Cerebellar cortex (tissue), 1 donor: Measurements from ENCODE around the gene THAP5.
A peak's percentile ranks its signal among the peaks of the same experiment; 100 is the strongest.
"Not testable (repeated sequence)": the region's sequence is repeated elsewhere in the genome, so short reads cannot be mapped to it uniquely, and the experiment has no call there.

ENCODE experiments used
- DNase-seq: peaks from one replicate; pipeline ENCODE4 v3.0.0-alpha.2; 2015; ENCODE audit warnings: low spot score

The THAP5 gene

GRCh38 chr7:108584211-108584610 is 14.7 kb upstream of the THAP5 start:
- no peak for DNase-seq

- peak; percentile 65 for DNase-seq
Observed at GRCh38 chr7:108581655-108582491, 12.4 kb upstream of the THAP5 start.

GRCh38 chr7:108580298-108580697 is 10.8 kb upstream of the THAP5 start:
- DNase-seq = no peak

DNA sequence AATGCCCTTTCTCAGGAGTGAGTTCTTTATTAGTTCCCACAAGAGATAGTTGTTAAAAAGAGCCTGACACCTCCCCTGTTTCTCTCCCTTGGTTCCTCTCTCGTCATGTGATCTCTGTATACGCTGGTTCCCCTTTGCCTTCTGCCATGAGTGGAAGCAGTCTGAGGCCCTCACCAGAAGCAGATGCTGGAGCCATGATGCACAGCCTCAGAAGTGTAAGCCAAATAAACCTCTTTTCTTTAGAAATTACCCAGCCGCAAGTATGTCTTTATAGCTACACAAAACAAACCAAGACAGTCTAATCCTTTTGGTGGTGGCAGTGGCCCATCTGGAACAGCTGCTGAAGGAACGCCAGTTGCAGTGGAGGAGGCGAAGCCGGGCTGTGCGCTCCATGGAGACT is 9.4 kb upstream of the THAP5 start:
- DNase-seq = no peak

- DNase-seq = no peak
Observed at GRCh38 chr7:108576116-108576515, 6.6 kb upstream of the THAP5 start.

DNA sequence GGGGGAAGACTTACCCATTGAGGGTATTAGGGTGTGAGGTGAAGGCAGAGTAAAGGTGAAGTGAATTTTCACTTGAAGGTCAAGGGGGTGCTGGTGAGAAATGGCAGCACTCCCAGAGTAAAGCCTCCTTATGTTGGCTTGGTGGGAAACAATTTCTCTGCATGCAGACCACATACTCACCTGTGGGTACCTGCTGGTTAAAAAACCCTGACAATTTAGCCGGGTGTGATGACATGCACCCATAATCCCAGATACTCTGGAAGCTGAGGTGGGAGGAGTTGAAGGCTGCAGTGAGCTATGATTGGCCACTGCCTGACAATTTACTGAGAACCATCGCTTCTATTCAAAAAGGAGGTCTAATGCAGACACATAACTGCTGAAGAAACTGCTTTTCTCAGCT is 5.7 kb upstream of the THAP5 start:
- no peak for DNase-seq

GRCh38 chr7:108572480-108572879 is 3.0 kb upstream of the THAP5 start:
- no peak for DNase-seq

DNA sequence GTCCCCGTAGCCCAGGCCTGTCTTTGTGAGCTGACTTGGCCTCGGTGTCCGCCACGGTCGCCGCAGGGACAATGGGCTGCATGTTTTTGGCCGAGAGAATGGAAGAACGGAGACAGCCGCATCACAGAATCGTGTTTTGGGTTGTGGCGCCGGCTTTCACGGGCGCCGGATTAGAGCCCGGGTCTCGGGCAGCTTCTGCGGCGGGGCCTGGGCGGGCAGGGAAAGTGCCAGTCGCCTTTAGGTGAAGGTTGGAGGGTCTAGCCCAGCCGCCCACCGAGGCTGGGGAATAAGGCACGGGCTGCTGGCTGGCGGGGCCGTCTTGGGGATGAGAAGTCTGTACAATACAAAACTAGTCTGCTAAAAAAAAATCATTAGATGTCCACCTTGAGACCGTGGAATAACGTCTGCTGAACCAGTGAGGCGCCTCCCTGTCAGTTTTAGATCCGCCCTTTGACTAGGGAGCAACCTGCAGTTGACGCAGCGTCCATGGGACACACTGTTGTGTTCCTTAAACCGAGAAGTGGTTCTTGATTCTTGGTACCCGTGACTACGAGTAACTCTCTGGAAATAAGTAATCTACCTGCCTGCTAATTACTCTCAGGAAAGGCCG is 745 bp upstream of the THAP5 start:
- peak; percentile 64 for DNase-seq

DNA sequence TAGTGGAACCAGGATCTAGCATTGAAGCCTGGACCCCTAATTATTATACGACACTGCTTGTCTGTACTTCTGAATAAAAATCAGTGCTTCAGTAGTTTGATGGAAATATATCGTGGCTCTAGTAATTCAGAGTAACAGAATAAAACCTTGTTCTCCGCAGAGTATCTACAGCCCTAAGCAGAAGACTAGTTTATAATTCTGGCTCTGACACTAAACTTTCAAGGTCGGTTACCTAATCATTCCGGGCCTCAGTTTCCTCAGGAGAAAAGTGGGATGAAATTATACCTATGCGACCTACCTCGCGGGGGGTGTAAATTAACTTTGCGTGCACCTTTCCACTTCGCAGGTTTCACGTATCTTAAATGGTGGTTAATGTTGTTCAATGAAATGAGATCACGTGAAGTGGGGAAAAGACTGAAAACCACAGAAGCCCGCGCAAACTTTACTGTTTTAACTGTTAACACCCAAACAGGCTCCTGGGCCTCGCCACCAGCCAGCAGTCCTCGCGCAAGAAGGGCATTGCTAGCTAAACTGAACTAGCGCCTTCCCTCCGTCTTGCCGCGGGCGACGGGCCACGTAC is 615 bp downstream of the THAP5 start:
- no peak for DNase-seq

GRCh38 chr7:108565987-108566386 is 3.5 kb downstream of the THAP5 start:
- DNase-seq = no peak

DNA sequence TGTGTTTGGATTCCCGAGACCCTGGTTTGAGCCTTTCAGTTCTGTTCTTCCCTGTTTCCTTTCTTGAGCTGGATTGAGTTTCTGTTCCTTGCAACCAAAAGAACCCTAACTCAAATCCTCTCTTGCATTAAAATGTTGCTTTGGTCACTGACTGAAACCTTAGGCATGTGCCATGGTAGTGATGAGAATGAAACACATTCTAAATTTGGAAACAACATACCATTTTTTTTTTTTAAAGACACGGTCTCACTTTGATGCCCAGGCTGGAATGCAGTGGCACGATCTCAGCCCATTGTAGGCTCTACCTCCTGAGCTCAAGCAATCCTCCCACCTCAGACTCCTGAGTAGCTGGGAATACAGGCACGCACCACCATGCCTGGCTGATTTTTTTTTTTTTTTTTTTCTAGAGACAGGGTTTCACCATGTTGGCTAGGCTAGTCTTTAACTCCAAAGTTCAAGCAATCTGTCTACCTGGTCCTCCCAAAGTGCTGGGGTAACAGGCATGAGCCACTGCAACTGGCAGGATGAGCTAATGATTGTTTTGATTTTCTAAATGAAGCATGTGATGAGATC is 8.4 kb downstream of the THAP5 start:
- no peak for DNase-seq

GRCh38 chr7:108559253-108559652 is 10.3 kb downstream of the THAP5 start:
- no peak for DNase-seq

DNA sequence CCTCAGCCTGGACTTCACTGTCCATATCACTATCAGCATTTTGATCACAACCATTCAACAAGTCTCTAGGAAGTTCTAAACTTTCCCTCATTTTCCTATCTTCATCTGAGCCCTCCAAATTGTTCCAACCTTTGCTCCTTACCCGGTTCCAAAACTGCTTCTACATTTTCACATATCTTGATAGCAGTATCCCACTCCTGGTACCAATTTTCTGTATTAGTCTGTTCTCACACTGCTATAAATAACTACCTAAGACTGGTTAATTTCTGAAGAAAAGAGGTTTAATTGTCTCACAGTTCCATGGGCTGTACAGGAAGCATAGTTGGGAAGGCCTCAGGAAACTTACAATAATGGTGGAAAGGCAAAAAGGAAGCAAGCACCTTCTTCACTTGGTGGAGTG is 11.9 kb downstream of the THAP5 start:
- no peak for DNase-seq

- no peak for DNase-seq
Observed at GRCh38 chr7:108557191-108557590, 12.3 kb downstream of the THAP5 start.

DNA sequence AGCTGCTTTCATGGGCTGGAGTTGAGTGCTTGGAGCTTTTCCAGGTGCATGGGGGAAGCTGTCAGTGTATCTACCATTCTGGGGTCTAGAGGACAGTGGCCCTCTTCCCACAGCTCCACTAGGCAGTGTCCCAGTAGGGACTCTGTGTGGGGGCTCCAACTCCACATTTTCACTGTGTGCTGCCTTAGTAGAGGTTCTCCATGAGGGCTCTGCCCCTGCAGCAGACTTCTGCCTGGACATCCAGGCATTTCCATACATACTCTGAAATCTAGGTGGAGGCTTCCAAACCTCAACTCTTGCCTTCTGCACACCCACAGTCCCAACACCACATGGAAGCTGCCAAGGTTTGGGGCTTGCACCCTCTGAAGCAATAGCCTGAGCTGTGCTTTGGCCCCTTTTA is 12.8 kb downstream of the THAP5 start:
- DNase-seq = not testable (repeated sequence)

- not testable (repeated sequence) for DNase-seq
Observed at GRCh38 chr7:108548141-108548896, 21.2 kb downstream of the THAP5 start.

DNA sequence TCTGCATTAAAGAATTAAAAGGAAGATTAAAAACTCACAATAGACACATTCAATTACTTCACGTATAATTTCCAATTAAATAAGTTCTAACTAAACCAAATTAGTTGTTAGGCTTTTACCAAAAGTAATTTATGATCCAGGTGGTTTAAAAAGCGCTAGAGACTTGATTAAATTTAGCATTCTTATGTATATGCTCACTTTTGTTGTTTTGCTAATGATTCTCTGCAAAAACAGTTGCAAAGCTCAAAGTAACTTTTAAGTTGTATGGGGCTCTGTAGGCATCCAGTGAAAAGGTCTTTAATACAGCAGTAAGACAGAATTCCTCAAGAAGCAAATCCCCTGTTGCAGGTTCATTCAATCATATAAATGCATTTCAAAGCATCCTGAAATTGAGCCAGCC is 28.0 kb downstream of the THAP5 start:
- DNase-seq = no peak

DNA sequence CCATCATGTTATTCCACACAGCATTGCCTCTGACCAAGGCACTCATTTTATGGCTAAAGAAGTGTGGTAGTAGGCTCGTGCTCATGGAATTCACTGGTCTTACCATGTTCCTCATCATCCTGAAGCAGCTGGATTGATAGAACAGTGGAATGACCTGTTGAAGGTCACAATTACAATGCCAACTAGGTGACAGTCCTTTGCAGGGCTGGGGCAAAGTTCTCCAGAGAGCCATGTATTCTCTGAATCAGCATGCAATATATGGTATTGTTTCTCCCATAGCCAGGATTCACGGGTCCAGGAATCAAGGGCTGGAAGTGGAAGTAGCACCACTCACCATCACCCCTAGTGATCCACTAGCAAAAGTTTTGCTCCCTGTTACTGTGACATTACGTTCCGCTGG is 30.8 kb downstream of the THAP5 start:
- DNase-seq = not testable (repeated sequence)

DNA sequence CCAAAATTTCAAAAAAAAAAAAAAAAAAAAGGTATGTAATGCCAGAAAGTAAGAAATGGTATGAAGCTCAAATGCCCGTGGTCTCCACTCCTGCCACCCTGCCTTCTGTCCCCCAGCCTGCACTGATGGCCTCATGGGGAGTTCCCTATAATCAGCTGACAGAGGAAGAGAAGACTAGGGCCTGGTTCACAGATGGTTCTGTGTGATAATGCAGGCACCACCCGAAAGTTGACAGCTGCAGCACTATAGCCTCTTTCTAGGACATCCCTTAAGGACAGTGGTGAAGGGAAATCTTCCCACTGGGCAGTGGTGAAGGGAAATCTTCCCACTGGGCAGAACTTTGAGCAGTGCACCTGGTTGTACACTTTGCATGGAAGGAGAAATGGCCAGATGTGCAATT is 31.3 kb downstream of the THAP5 start:
- DNase-seq = not testable (repeated sequence)

DNA sequence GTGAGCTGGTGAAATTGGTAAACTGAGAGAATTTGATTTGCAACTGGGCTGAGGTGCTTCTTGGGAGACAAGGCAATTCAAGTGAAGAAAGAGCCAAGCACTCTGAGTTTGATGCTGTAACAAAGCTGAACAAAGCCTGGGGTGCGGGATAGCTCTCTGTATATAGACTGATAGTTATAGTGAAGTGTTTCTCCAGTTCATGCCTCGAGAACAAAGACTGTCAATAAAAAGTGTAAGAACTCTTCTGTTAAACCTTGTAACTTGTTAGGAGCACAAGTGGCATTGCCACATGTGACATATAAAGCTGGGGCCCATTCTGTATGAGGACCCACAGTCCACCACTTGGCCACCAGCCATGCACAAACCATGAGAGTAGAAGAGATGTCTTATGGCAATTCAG is 32.3 kb downstream of the THAP5 start:
- no peak for DNase-seq

DNA sequence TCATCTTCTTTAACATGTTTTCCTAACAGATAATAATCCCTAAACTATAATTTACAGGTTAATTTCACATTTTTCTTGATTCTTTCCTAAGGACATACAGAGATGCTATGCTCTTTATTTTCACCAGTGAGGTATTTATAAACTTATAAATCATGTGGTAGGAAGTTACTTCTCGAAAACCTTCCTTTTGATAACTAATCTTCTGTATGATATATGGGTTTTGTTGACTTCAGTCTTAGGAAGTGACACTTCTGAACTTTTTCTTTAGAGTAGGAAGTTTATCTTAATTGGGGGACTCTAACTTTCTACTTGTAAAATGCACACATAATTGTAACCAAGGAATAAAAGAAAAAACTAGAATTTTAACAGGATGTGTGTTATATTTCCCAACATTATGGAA is 33.8 kb downstream of the THAP5 start:
- DNase-seq = no peak

DNA sequence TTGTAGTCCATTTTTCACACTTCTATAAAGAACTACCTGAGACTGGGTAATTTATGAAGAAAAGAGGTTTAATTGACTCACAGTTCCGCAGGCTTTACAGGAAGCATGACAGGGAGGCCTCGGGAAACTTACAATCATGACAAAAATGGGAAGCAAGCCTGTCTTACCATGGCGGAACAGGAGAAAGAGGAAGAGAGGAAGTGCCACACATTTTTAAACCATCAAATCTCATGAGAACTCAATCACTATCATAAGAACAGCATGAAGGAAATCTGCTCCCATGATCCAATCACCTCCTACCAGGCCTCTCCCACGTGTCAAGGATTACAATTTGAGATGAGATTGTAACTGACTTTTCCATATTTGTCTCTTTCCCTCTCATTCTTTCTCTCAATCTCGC is 34.2 kb downstream of the THAP5 start:
- DNase-seq = no peak
